GM12874 (cell line): ENCODE data around the gene PPEF1.

Experiments
- CTCF ChIP-seq: IDR thresholded peaks from 2 replicates; pipeline ENCODE4 v1.5.1; 2011; ENCODE audit warnings: low read depth, mild to moderate bottlenecking, control low read depth, low read length, moderate library complexity; ENCODE audit not compliant: insufficient read depth

Gene PPEF1

GRCh38 chrX:18707426-18708049 is at the start of gene PPEF1:
Gene PPEF1, plus strand, starts transcription at chrX:18707645. Its CDS starts 136 bp downstream, at chrX:18707781.
- TF ChIP-seq CTCF, result no peak

- TF ChIP-seq CTCF, result no peak
These were observed 46.2 kb upstream of the PPEF1 start for GRCh38 chrX:18661273-18661672.

GRCh38 chrX:18664947-18665346 is 42.5 kb upstream of the PPEF1 start:
- TF ChIP-seq CTCF, result no peak

- no peak for TF ChIP-seq CTCF
These were observed 40.8 kb upstream of the PPEF1 start for GRCh38 chrX:18666614-18667013.

- TF ChIP-seq CTCF, result no peak
These were observed 39.2 kb upstream of the PPEF1 start for GRCh38 chrX:18668071-18668835.

GRCh38 chrX:18672008-18672407 is 35.4 kb upstream of the PPEF1 start, which contains the start of gene RS1:
Gene RS1, minus strand, starts transcription at chrX:18672108. Its CDS starts 40 bp downstream, at chrX:18672068.
- TF ChIP-seq CTCF, result no peak

GRCh38 chrX:18674417-18674787 is 33.0 kb upstream of the PPEF1 start:
- TF ChIP-seq CTCF, result no peak
